ENCODE measurements around the gene TMEM119. TPM values are rescaled to one million over a fixed set of nuclear protein-coding genes. Genes with fewer than 3 reads are reported as not detected.

The TMEM119 gene
- total RNA-seq, 1 experiment from 2014 or later: not detected

GRCh38 chr12:108589028-108589839, 8.7 kb downstream of the TMEM119 start:
- Histone ChIP-seq H3K9ac (ENCODE audit: low read length) (no peak overlapping the region), H3K4me1 (ENCODE audit: low read length) (no peaks in the 10 kb centered on the region), H3K27ac (ENCODE audit: low read length) (no peak overlapping the region), H3K4me3 (ENCODE audit: low read length) (no peak overlapping the region), H3K27me3 (ENCODE audit: low read length) (no peaks in the 10 kb centered on the region), H3K79me2 (ENCODE audit: low read length) (no peaks in the 10 kb centered on the region), H2AFZ (ENCODE audit: low read length) (no peak overlapping the region), H4K20me1 (ENCODE audit: insufficient read depth, low read depth, low read length) (no peaks in the 10 kb centered on the region), H3K9me3 (ENCODE audit: low read length) (no peaks in the 10 kb centered on the region), H3K9me2 (replicated peaks; ENCODE audit: insufficient read depth, low read length) (no peaks in the 10 kb centered on the region), H3K36me3 (ENCODE audit: insufficient read depth, low read length) (no peaks in the 10 kb centered on the region), H3K4me2 (ENCODE audit: low read depth, low read length, poor library complexity, severe bottlenecking) (no peak overlapping the region)
- DNase-seq: no peak

DNA sequence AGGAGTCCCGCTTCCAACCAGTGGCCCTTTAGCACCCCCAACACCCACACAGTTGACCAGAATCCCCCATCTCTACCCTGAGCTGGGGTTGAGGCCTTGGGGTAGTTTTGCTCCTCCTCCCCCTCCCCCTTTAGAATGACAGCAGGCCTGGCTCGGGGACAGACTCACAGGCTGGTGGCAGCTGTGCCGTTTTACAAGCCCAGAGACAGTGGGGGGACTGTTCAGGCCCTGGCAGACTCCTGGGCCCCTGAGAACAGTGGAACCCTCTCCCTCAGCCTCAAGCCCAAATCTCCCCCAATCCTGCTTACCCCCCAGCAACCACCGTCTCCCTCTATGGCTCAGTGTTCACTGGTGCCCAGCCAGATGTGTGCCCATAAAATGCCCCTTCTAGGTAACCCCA, 10.1 kb downstream of the TMEM119 start:
- no peak overlapping the region for H2AFZ ChIP-seq (ENCODE audit: low read length)
- no peaks in the 10 kb centered on the region for H3K36me3 ChIP-seq (ENCODE audit: insufficient read depth, low read length)
- no peaks in the 10 kb centered on the region for H3K9me3 ChIP-seq (ENCODE audit: low read length)
- no peak overlapping the region for H3K4me2 ChIP-seq (ENCODE audit: low read depth, low read length, poor library complexity, severe bottlenecking)
- H3K9me2 ChIP-seq (replicated peaks; ENCODE audit: insufficient read depth, low read length): no peaks in the 10 kb centered on the region
- H3K27ac ChIP-seq (ENCODE audit: low read length): no peak overlapping the region
- H3K27me3 ChIP-seq (ENCODE audit: low read length): no peaks in the 10 kb centered on the region
- no peaks in the 10 kb centered on the region for H4K20me1 ChIP-seq (ENCODE audit: insufficient read depth, low read depth, low read length)
- H3K4me1 ChIP-seq (ENCODE audit: low read length): no peaks in the 10 kb centered on the region
- H3K4me3 ChIP-seq (ENCODE audit: low read length): no peak overlapping the region
- DNase-seq: no peak
- no peak overlapping the region for H3K9ac ChIP-seq (ENCODE audit: low read length)
- no peaks in the 10 kb centered on the region for H3K79me2 ChIP-seq (ENCODE audit: low read length)

DNA sequence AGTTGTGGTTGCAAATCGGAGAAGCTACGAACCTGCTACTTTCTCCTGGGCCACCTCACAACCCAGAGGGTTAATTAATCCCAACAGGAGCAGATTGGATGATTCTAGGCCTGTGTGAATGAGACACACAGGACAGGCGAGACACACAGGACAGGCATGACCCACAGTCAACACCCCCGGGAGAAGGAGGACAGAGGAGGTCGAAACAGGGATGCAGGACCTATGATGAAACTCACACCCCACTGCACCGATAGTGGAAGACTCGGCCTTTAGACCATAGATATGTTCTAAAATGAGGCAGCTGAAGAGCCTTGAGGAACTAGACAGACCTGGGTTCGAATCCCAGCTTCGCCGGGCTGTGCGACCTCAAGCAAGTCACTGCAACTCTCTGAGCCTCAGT, 11.6 kb downstream of the TMEM119 start:
- DNase-seq: no peak
- Histone ChIP-seq H3K9me2 (replicated peaks; ENCODE audit: insufficient read depth, low read length) (no peaks in the 10 kb centered on the region), H3K4me1 (ENCODE audit: low read length) (no peaks in the 10 kb centered on the region), H3K4me2 (ENCODE audit: low read depth, low read length, poor library complexity, severe bottlenecking) (no peak overlapping the region), H2AFZ (ENCODE audit: low read length) (no peak overlapping the region), H4K20me1 (ENCODE audit: insufficient read depth, low read depth, low read length) (no peaks in the 10 kb centered on the region), H3K79me2 (ENCODE audit: low read length) (no peaks in the 10 kb centered on the region), H3K36me3 (ENCODE audit: insufficient read depth, low read length) (no peaks in the 10 kb centered on the region), H3K27ac (ENCODE audit: low read length) (no peak overlapping the region), H3K4me3 (ENCODE audit: low read length) (no peak overlapping the region), H3K9ac (ENCODE audit: low read length) (no peak overlapping the region), H3K9me3 (ENCODE audit: low read length) (no peaks in the 10 kb centered on the region), H3K27me3 (ENCODE audit: low read length) (no peaks in the 10 kb centered on the region)

GRCh38 chr12:108585864-108586263, 12.0 kb downstream of the TMEM119 start:
- Histone ChIP-seq H4K20me1 (ENCODE audit: insufficient read depth, low read depth, low read length) (no peaks in the 10 kb centered on the region), H3K27ac (ENCODE audit: low read length) (no peak overlapping the region), H3K4me2 (ENCODE audit: low read depth, low read length, poor library complexity, severe bottlenecking) (no peak overlapping the region), H3K4me3 (ENCODE audit: low read length) (no peak overlapping the region), H2AFZ (ENCODE audit: low read length) (no peak overlapping the region), H3K9me3 (ENCODE audit: low read length) (no peaks in the 10 kb centered on the region), H3K36me3 (ENCODE audit: insufficient read depth, low read length) (no peaks in the 10 kb centered on the region), H3K9me2 (replicated peaks; ENCODE audit: insufficient read depth, low read length) (no peaks in the 10 kb centered on the region), H3K27me3 (ENCODE audit: low read length) (no peaks in the 10 kb centered on the region), H3K4me1 (ENCODE audit: low read length) (no peaks in the 10 kb centered on the region), H3K79me2 (ENCODE audit: low read length) (no peaks in the 10 kb centered on the region), H3K9ac (ENCODE audit: low read length) (no peak overlapping the region)
- no peak for DNase-seq

GRCh38 chr12:108584456-108585065, 13.3 kb downstream of the TMEM119 start:
- Histone ChIP-seq H3K9me3 (ENCODE audit: low read length) (no peaks in the 10 kb centered on the region), H4K20me1 (ENCODE audit: insufficient read depth, low read depth, low read length) (no peaks in the 10 kb centered on the region), H3K9ac (ENCODE audit: low read length) (no peak overlapping the region), H3K27me3 (ENCODE audit: low read length) (no peaks in the 10 kb centered on the region), H3K9me2 (replicated peaks; ENCODE audit: insufficient read depth, low read length) (no peaks in the 10 kb centered on the region), H3K79me2 (ENCODE audit: low read length) (no peaks in the 10 kb centered on the region), H3K4me1 (ENCODE audit: low read length) (no peaks in the 10 kb centered on the region), H3K4me2 (ENCODE audit: low read depth, low read length, poor library complexity, severe bottlenecking) (no peak overlapping the region), H3K36me3 (ENCODE audit: insufficient read depth, low read length) (no peaks in the 10 kb centered on the region), H3K27ac (ENCODE audit: low read length) (no peak overlapping the region), H2AFZ (ENCODE audit: low read length) (no peak overlapping the region), H3K4me3 (ENCODE audit: low read length) (no peak overlapping the region)
- no peak for DNase-seq

DNA sequence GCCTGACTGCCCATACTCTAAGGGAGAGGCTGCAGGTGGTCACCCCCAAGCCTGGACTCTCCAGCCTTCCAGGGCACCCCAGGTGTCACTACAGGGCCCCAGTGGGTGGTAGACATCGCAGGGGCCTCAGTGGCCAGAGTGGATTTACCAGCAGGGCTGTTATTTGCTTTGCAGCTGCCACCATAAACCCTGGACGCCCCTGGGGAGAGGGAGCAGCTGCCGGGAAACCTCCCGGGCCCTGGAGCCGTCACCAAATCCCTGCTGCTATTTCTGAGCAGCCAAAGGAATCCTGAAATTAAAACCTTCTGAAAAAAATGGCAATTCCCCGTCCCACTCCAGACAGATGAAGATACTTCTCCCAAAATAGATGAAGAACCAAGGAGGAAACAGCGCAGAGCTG, 13.9 kb downstream of the TMEM119 start:
- H3K27ac ChIP-seq (ENCODE audit: low read length): no peak overlapping the region
- H3K4me3 ChIP-seq (ENCODE audit: low read length): no peak overlapping the region
- H2AFZ ChIP-seq (ENCODE audit: low read length): no peak overlapping the region
- H3K27me3 ChIP-seq (ENCODE audit: low read length): no peaks in the 10 kb centered on the region
- no peak overlapping the region for H3K9ac ChIP-seq (ENCODE audit: low read length)
- H3K79me2 ChIP-seq (ENCODE audit: low read length): no peaks in the 10 kb centered on the region
- DNase-seq: no peak
- H4K20me1 ChIP-seq (ENCODE audit: insufficient read depth, low read depth, low read length): no peaks in the 10 kb centered on the region
- no peaks in the 10 kb centered on the region for H3K9me3 ChIP-seq (ENCODE audit: low read length)
- H3K4me2 ChIP-seq (ENCODE audit: low read depth, low read length, poor library complexity, severe bottlenecking): no peak overlapping the region
- H3K4me1 ChIP-seq (ENCODE audit: low read length): no peaks in the 10 kb centered on the region
- no peaks in the 10 kb centered on the region for H3K36me3 ChIP-seq (ENCODE audit: insufficient read depth, low read length)
- H3K9me2 ChIP-seq (replicated peaks; ENCODE audit: insufficient read depth, low read length): no peaks in the 10 kb centered on the region

- no peaks in the 10 kb centered on the region for H3K79me2 ChIP-seq (ENCODE audit: low read length)
- no peaks in the 10 kb centered on the region for H3K4me1 ChIP-seq (ENCODE audit: low read length)
- H3K4me2 ChIP-seq (ENCODE audit: low read depth, low read length, poor library complexity, severe bottlenecking): no peak overlapping the region
- no peak overlapping the region for H3K4me3 ChIP-seq (ENCODE audit: low read length)
- no peaks in the 10 kb centered on the region for H3K9me2 ChIP-seq (replicated peaks; ENCODE audit: insufficient read depth, low read length)
- H3K9me3 ChIP-seq (ENCODE audit: low read length): no peaks in the 10 kb centered on the region
- H3K27me3 ChIP-seq (ENCODE audit: low read length): no peaks in the 10 kb centered on the region
- no peak overlapping the region for H3K9ac ChIP-seq (ENCODE audit: low read length)
- no peak for DNase-seq
- no peak overlapping the region for H2AFZ ChIP-seq (ENCODE audit: low read length)
- no peak overlapping the region for H3K27ac ChIP-seq (ENCODE audit: low read length)
- H3K36me3 ChIP-seq (ENCODE audit: insufficient read depth, low read length): no peaks in the 10 kb centered on the region
- H4K20me1 ChIP-seq (ENCODE audit: insufficient read depth, low read depth, low read length): no peaks in the 10 kb centered on the region
Measured at GRCh38 chr12:108582978-108583770, 14.7 kb downstream of the TMEM119 start.

- Histone ChIP-seq H4K20me1 (ENCODE audit: insufficient read depth, low read depth, low read length) (no peaks in the 10 kb centered on the region), H3K9ac (ENCODE audit: low read length) (no peak overlapping the region), H3K27me3 (ENCODE audit: low read length) (no peaks in the 10 kb centered on the region), H2AFZ (ENCODE audit: low read length) (no peak overlapping the region), H3K36me3 (ENCODE audit: insufficient read depth, low read length) (no peaks in the 10 kb centered on the region), H3K79me2 (ENCODE audit: low read length) (no peaks in the 10 kb centered on the region), H3K4me2 (ENCODE audit: low read depth, low read length, poor library complexity, severe bottlenecking) (no peak overlapping the region), H3K4me3 (ENCODE audit: low read length) (no peak overlapping the region), H3K4me1 (ENCODE audit: low read length) (no peaks in the 10 kb centered on the region), H3K27ac (ENCODE audit: low read length) (no peak overlapping the region), H3K9me3 (ENCODE audit: low read length) (no peaks in the 10 kb centered on the region), H3K9me2 (replicated peaks; ENCODE audit: insufficient read depth, low read length) (no peaks in the 10 kb centered on the region)
- no peak for DNase-seq
Measured at GRCh38 chr12:108582509-108582908, 15.4 kb downstream of the TMEM119 start.

All from Karpas-422 (cell line).